HEK293 (cell line): Measurements from ENCODE around the gene C8G.
A peak's percentile ranks its signal among the peaks of the same experiment; 100 is the strongest.

Source experiments
- CTCF ChIA-PET: fragments of 350-600 bp; formaldehyde crosslinking; extraction: SDS; loops from one replicate; lab custom pipeline; 2021; ENCODE audit warnings: antibody characterized with exemption; lab: Yijun Ruan, JAX
- POLR2A ChIA-PET: fragments of 300-600 bp; formaldehyde crosslinking; extraction: SDS; loops from one replicate; lab custom pipeline; 2020; ENCODE audit warnings: antibody characterized with exemption, inconsistent platforms; lab: Yijun Ruan, JAX
- H3K27ac ChIP-seq: fragments of 200-500 bp; sonication (Bioruptor generic); 2 replicates; pipeline ENCODE4 v1.5.1; 2014; ENCODE audit warnings: low read depth, low read length, control low read depth, inconsistent platforms; ENCODE audit errors: extremely low read depth
- H3K36me3 ChIP-seq, 2 experiments: fragments of 200-500 bp in 1 of 2; sonication (Bioruptor generic) in 1 of 2; 1 replicate in 1 of 2; 2 replicates in 1 of 2; pipeline ENCODE4 v1.5.1; 2014 to 2017; ENCODE audit warnings: inconsistent platforms in 2 of 2, low read length in 2 of 2; ENCODE audit not compliant: control insufficient read depth in 2 of 2, insufficient read depth in 1 of 2
- H3K4me1 ChIP-seq: fragments of 200-500 bp; sonication (Bioruptor generic); 2 replicates; pipeline ENCODE4 v1.5.1; 2014; ENCODE audit warnings: mild to moderate bottlenecking, low read length, inconsistent platforms; ENCODE audit not compliant: control insufficient read depth, insufficient read depth
- H3K4me3 ChIP-seq: 2 replicates; pipeline ENCODE4 v1.5.1; 2011; ENCODE audit warnings: low read depth, mild to moderate bottlenecking, control low read depth, low read length, moderate library complexity
- H3K9me3 ChIP-seq: fragments of 200-500 bp; sonication (Bioruptor generic); 2 replicates; pipeline ENCODE4 v1.5.1; 2014; ENCODE audit warnings: low read depth, low read length, inconsistent platforms; ENCODE audit not compliant: control insufficient read depth, insufficient read depth
- CTCF ChIP-seq: fragments of 450-650 bp; formaldehyde crosslinking; IDR thresholded peaks from 2 replicates; pipeline ENCODE4 v1.5.1; 2016; ENCODE audit warnings: missing biosample characterization, missing genetic modification characterization
- OSR2 ChIP-seq: fragments of 450-650 bp; formaldehyde crosslinking; IDR thresholded peaks from 2 replicates; pipeline ENCODE4 v1.5.1; 2016; ENCODE audit warnings: missing biosample characterization, missing genetic modification characterization
- RBAK ChIP-seq: fragments of 450-650 bp; formaldehyde crosslinking; IDR thresholded peaks from 2 replicates; pipeline ENCODE4 v1.5.1; 2016; ENCODE audit warnings: missing biosample characterization, missing genetic modification characterization
- SP7 ChIP-seq: fragments of 450-650 bp; formaldehyde crosslinking; IDR thresholded peaks from 2 replicates; pipeline ENCODE4 v1.5.1; 2016; ENCODE audit warnings: missing biosample characterization, missing genetic modification characterization
- ZNF121 ChIP-seq: fragments of 450-650 bp; formaldehyde crosslinking; IDR thresholded peaks from 2 replicates; pipeline ENCODE4 v1.5.1; 2016; ENCODE audit warnings: missing biosample characterization, missing genetic modification characterization
- ZNF140 ChIP-seq: fragments of 450-650 bp; formaldehyde crosslinking; IDR thresholded peaks from 2 replicates; pipeline ENCODE4 v1.5.1; 2016; ENCODE audit warnings: missing biosample characterization, missing genetic modification characterization
- ZNF157 ChIP-seq: fragments of 450-650 bp; formaldehyde crosslinking; IDR thresholded peaks from 2 replicates; pipeline ENCODE4 v1.5.1; 2016; ENCODE audit warnings: missing biosample characterization, missing genetic modification characterization
- ZNF2 ChIP-seq: fragments of 450-650 bp; formaldehyde crosslinking; IDR thresholded peaks from 2 replicates; pipeline ENCODE4 v1.5.1; 2016; ENCODE audit warnings: missing biosample characterization, missing genetic modification characterization
- ZNF202 ChIP-seq: fragments of 450-650 bp; formaldehyde crosslinking; IDR thresholded peaks from 2 replicates; pipeline ENCODE4 v1.5.1; 2016; ENCODE audit warnings: missing biosample characterization, missing genetic modification characterization, borderline replicate concordance
- ZNF211 ChIP-seq: fragments of 450-650 bp; formaldehyde crosslinking; IDR thresholded peaks from 2 replicates; pipeline ENCODE4 v1.5.1; 2016; ENCODE audit warnings: low read depth, missing biosample characterization, missing genetic modification characterization
- ZNF280D ChIP-seq: fragments of 450-650 bp; formaldehyde crosslinking; IDR thresholded peaks from 2 replicates; pipeline ENCODE4 v1.5.1; 2016; ENCODE audit warnings: missing biosample characterization, missing genetic modification characterization
- ZNF341 ChIP-seq: fragments of 450-650 bp; formaldehyde crosslinking; IDR thresholded peaks from 2 replicates; pipeline ENCODE4; 2016; ENCODE audit warnings: low read depth, missing biosample characterization, missing genetic modification characterization
- ZNF544 ChIP-seq: fragments of 450-650 bp; formaldehyde crosslinking; IDR thresholded peaks from 2 replicates; pipeline ENCODE4 v1.5.0; 2017; ENCODE audit warnings: missing biosample characterization, missing genetic modification characterization
- ZNF626 ChIP-seq: fragments of 450-650 bp; sonication (Bioruptor Pico); formaldehyde crosslinking; IDR thresholded peaks from 2 replicates; pipeline ENCODE4 v1.5.1; 2018; ENCODE audit warnings: missing biosample characterization, missing genetic modification characterization, inconsistent platforms
- ZNF670 ChIP-seq: fragments of 450-650 bp; formaldehyde crosslinking; IDR thresholded peaks from 2 replicates; pipeline ENCODE4 v1.5.1; 2016; ENCODE audit warnings: missing biosample characterization, missing genetic modification characterization, low read depth
- ZNF843 ChIP-seq: fragments of 450-650 bp; formaldehyde crosslinking; IDR thresholded peaks from 2 replicates; pipeline ENCODE4 v1.5.1; 2016; ENCODE audit warnings: missing biosample characterization, missing genetic modification characterization
- ZSCAN18 ChIP-seq: fragments of 450-650 bp; formaldehyde crosslinking; IDR thresholded peaks from 2 replicates; pipeline ENCODE4 v1.5.1; 2016; ENCODE audit warnings: missing biosample characterization, missing genetic modification characterization
- ZXDB ChIP-seq: fragments of 450-650 bp; formaldehyde crosslinking; IDR thresholded peaks from 2 replicates; pipeline ENCODE4 v1.5.1; 2016; ENCODE audit warnings: missing biosample characterization, missing genetic modification characterization

Gene C8G

GRCh38 chr9:136985027-136985602, 40.1 kb downstream of the C8G start:
- Histone ChIP-seq H3K9me3 (no peaks in the 10 kb centered on the region), H3K4me3 (no peak overlapping the region), H3K4me1 (no peaks in the 10 kb centered on the region), H3K36me3 (no peaks in the 10 kb centered on the region), H3K27ac (no peak overlapping the region)
- no peak for TF ChIP-seq ZNF2 (tag by site-specific recombination)
- TF ChIP-seq ZNF211 (tag by site-specific recombination), result no peak
- no peak for TF ChIP-seq ZNF341 (tag by site-specific recombination)
- CTCF ChIA-PET, result no interaction called here
- POLR2A ChIA-PET, result no interaction called here

GRCh38 chr9:136985853-136986252, 40.8 kb downstream of the C8G start:
- H3K27ac ChIP-seq, result no peak overlapping the region
- H3K9me3 ChIP-seq, result no peaks in the 10 kb centered on the region
- CTCF ChIA-PET, result interaction anchor here (0.7 to 1.2 kb wide), 2 partner anchors 21 to 44 kb away, joined by 3 to 5 read pairs; no protein-coding TSS in a partner anchor
- no peaks in the 10 kb centered on the region for H3K36me3 ChIP-seq
- TF ChIP-seq ZNF341 (tag by site-specific recombination) (no peak), ZNF280D (no peak), OSR2 (tag by site-specific recombination) (no peak), ZNF843 (no peak), ZNF670 (tag by site-specific recombination) (no peak), ZNF202 (tag by site-specific recombination) (no peak), CTCF (no peak), ZNF140 (tag by site-specific recombination) (no peak), ZSCAN18 (tag by site-specific recombination) (no peak), ZNF544 (no peak), RBAK (tag by site-specific recombination) (no peak), ZNF157 (tag by site-specific recombination) (no peak)
- no peaks in the 10 kb centered on the region for H3K4me1 ChIP-seq
- POLR2A ChIA-PET, result interaction anchor here (1.3 kb wide), 1 partner anchor 10 kb away, joined by 4 read pairs; the partner anchor contains the start of gene CLIC3
- no peak overlapping the region for H3K4me3 ChIP-seq

GRCh38 chr9:136988872-136989271, 43.8 kb downstream of the C8G start:
- ChIA-PET CTCF (interaction anchor here (0.6 to 3.5 kb wide), 7 partner anchors 12 to 346 kb away, joined by 3 to 12 read pairs (median 7); no protein-coding TSS in a partner anchor), POLR2A (interaction anchor here (0.6 to 1.1 kb wide), 2 partner anchors 28 to 608 kb away, joined by 3 to 4 read pairs; no protein-coding TSS in a partner anchor)
- Histone ChIP-seq H3K4me1 (no peaks in the 10 kb centered on the region), H3K27ac (no peak overlapping the region), H3K4me3 (no peak overlapping the region), H3K9me3 (no peaks in the 10 kb centered on the region), H3K36me3 (peaks cover 0 to 8% of the 10 kb centered on the region in 2 experiments; a peak in 1 of 3 replicates)
- TF ChIP-seq ZXDB (tag by site-specific recombination) (no peak), ZNF121 (tag by site-specific recombination) (peak; percentile 44; the same call in 1 of the 2 replicates), ZNF626 (tag by site-specific recombination) (no peak), SP7 (tag by site-specific recombination) (no peak)
